Forelimb muscle (tissue), 1 donor: ENCODE results near the gene ELK4. TPM values are rescaled to one million over a fixed set of nuclear protein-coding genes. Genes with fewer than 3 reads are reported as not detected.

Experiments
- DNase-seq: peaks from one replicate; pipeline ENCODE4 v3.0.0-alpha.2; 2013; ENCODE audit warnings: low read depth
- polyA plus RNA-seq: library from polyadenylated mRNA; unstranded; fragments of 120-200 nt; gene quantifications from one replicate; pipeline ENCODE4 v1.2.1, GENCODE V29; 2013; ENCODE audit not compliant: insufficient read length

ELK4 gene
- polyA plus RNA-seq, 1 donor, result 15.4 TPM

DNA sequence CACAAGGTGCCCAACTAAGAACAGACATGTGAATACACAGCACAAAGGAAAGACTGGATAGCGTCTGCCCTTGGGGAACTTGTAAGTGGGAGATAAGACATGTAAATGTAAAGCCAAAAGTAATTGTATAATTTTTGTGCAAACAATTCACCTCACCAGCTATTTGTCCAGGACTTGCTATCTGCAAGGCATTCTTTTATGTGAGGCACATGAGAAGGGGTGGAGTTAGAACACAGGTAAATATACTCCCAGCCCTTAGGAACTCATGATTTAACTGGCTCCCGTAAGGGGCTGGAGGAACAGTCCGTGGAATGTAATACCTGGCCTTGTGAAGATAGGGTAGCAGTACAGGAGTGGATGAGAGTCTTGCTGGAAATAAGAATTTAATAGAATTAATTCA, 66.0 kb downstream of the ELK4 start:
- DNase-seq, result no peak

GRCh38 chr1:205563927-205564441, 67.8 kb downstream of the ELK4 start:
- no peak for DNase-seq

- DNase-seq, result no peak
These were observed 70.2 kb downstream of the ELK4 start for GRCh38 chr1:205561501-205562203.

Other genes with a start within 250 kb of the ELK4 start
- not detected for gene LEMD1, start 210.0 kb downstream of the ELK4 start, polyA plus RNA-seq
- gene BLACAT1, start 176.0 kb downstream of the ELK4 start, polyA plus RNA-seq, result not detected
- 8.1 TPM for gene CDK18, start 127.3 kb downstream of the ELK4 start, polyA plus RNA-seq
- 3.4 TPM for gene SLC45A3, start 48.5 kb upstream of the ELK4 start, polyA plus RNA-seq
- 223 TPM for gene NUCKS1, start 118.2 kb upstream of the ELK4 start, polyA plus RNA-seq
- gene RAB29, start 143.5 kb upstream of the ELK4 start, polyA plus RNA-seq, result 3.7 TPM
- 30.5 TPM for gene SLC41A1, start 181.2 kb upstream of the ELK4 start, polyA plus RNA-seq
- gene PM20D1, start 218.1 kb upstream of the ELK4 start, polyA plus RNA-seq, result not detected